H1 (cell line): ENCODE measurements around the gene PCDHB10. TPM values are rescaled to one million over a fixed set of nuclear protein-coding genes. Genes with fewer than 3 reads are reported as not detected.

Source experiments
- CTCF ChIA-PET: fragments of 300-600 bp; sonication (Branson Sonifier 250); formaldehyde crosslinking; loops from one replicate; lab custom pipeline; 2021; ENCODE audit not compliant: partially characterized antibody; lab: Charles Lee
- POLR2A ChIA-PET: fragments of 300-600 bp; sonication (Branson Sonifier 250); formaldehyde crosslinking; loops from one replicate; lab custom pipeline; 2021; ENCODE audit warnings: inconsistent platforms; ENCODE audit not compliant: partially characterized antibody; lab: Charles Lee
- DNase-seq, 2 experiments: peaks; one replicate each; pipeline versions ENCODE4 v3.0.0 to v3.0.0-alpha.2; 2010 to 2022; ENCODE audit warnings: low spot score in 2 of 2, low read depth in 1 of 2, mixed read lengths in 1 of 2
- FAIRE-seq: peaks from 2 replicates; lab custom pipeline; 2011; peaks lifted over from hg19 to GRCh38; lab: Jason Lieb, UNC
- H2AFZ ChIP-seq: 2 replicates; pipeline ENCODE4 v1.8.1; 2012; ENCODE audit warnings: low read length, inconsistent platforms
- H2AK5ac ChIP-seq: 2 replicates; pipeline ENCODE4 v1.6.1; 2013; ENCODE audit warnings: low read depth, low read length
- H2BK120ac ChIP-seq: replicated peaks from 2 replicates; pipeline ENCODE3; 2013; ENCODE audit warnings: low read depth, low read length, inconsistent platforms
- H2BK12ac ChIP-seq: 2 replicates; pipeline ENCODE4 v1.6.1; 2013; ENCODE audit warnings: low read depth, low read length
- H2BK15ac ChIP-seq: 2 replicates; pipeline ENCODE4 v1.6.1; 2013; ENCODE audit warnings: low read length
- H2BK20ac ChIP-seq: 2 replicates; pipeline ENCODE4 v1.6.1; 2013; ENCODE audit warnings: low read length
- H2BK5ac ChIP-seq: 2 replicates; pipeline ENCODE4 v1.6.1; 2013; ENCODE audit warnings: low read depth, low read length
- H3K14ac ChIP-seq: 2 replicates; pipeline ENCODE4 v1.6.1; 2013; ENCODE audit warnings: inconsistent platforms; ENCODE audit not compliant: insufficient read length
- H3K18ac ChIP-seq: 2 replicates; pipeline ENCODE4 v1.6.1; 2013; ENCODE audit warnings: low read length; ENCODE audit errors: extremely low read depth
- H3K23ac ChIP-seq: 2 replicates; pipeline ENCODE4 v1.6.1; 2013; ENCODE audit warnings: inconsistent platforms; ENCODE audit not compliant: insufficient read length
- H3K23me2 ChIP-seq: 2 replicates; pipeline ENCODE4 v1.6.1; 2013; ENCODE audit warnings: low read depth, low read length
- H3K27ac ChIP-seq: 2 replicates; pipeline ENCODE4 v1.6.1; 2011; ENCODE audit warnings: low read depth, low read length, inconsistent platforms
- H3K27me3 ChIP-seq, 4 experiments: replicated peaks in 1 of 4; 1 replicate in 1 of 4; 2 replicates in 3 of 4; pipeline versions ENCODE4 v1.6.1 to v1.8.1; 2011 to 2013; ENCODE audit warnings: low read length in 3 of 4, mild to moderate bottlenecking in 3 of 4, inconsistent platforms in 2 of 4, mixed read lengths in 2 of 4, moderate library complexity in 1 of 4; ENCODE audit not compliant: control insufficient read depth in 3 of 4, insufficient read depth in 3 of 4; ENCODE audit errors: extremely low read depth in 1 of 4
- H3K36me3 ChIP-seq, 4 experiments: 2 replicates each; pipeline versions ENCODE4 v1.6.1 to v1.8.1; 2011 to 2013; ENCODE audit warnings: mild to moderate bottlenecking in 4 of 4, low read length in 3 of 4, moderate library complexity in 2 of 4, control low read depth in 1 of 4, inconsistent platforms in 1 of 4; ENCODE audit not compliant: insufficient read depth in 4 of 4, control insufficient read depth in 2 of 4
- H3K4ac ChIP-seq: replicated peaks from 2 replicates; pipeline ENCODE3; 2013; ENCODE audit warnings: low read length, low read depth, mixed read lengths, inconsistent platforms; ENCODE audit not compliant: insufficient read length
- H3K4me1 ChIP-seq, 4 experiments: replicated peaks in 1 of 4; 1 replicate in 1 of 4; 2 replicates in 3 of 4; pipeline versions ENCODE4 v1.6.1 to v1.8.1; 2011 to 2013; ENCODE audit warnings: low read length in 3 of 4, inconsistent platforms in 2 of 4, mixed read lengths in 1 of 4; ENCODE audit not compliant: insufficient read depth in 4 of 4, control insufficient read depth in 3 of 4
- H3K4me2 ChIP-seq, 2 experiments: 2 replicates each; pipeline versions ENCODE4 v1.6.1 to v1.8.1; 2011 to 2013; ENCODE audit warnings: low read depth in 2 of 2, low read length in 2 of 2, control low read depth in 1 of 2, inconsistent platforms in 1 of 2, mild to moderate bottlenecking in 1 of 2; ENCODE audit not compliant: insufficient read depth in 1 of 2
- H3K4me3 ChIP-seq, 4 experiments: fragments of 200-600, 300-600 bp in 1 of 4; sonication (generic), shearing (Covaris generic), sonication (Bioruptor Twin) in 1 of 4; 2 replicates each; pipeline versions ENCODE4 v1.5.1 to v1.8.1; 2011 to 2016; ENCODE audit warnings: low read length in 4 of 4, low read depth in 3 of 4, control low read depth in 2 of 4, inconsistent platforms in 2 of 4, mild to moderate bottlenecking in 2 of 4, mixed read lengths in 1 of 4, moderate library complexity in 1 of 4; ENCODE audit not compliant: insufficient read depth in 2 of 4; ENCODE audit errors: extremely low read depth in 1 of 4
- H3K56ac ChIP-seq: replicated peaks from 2 replicates; pipeline ENCODE3; 2013; ENCODE audit warnings: low read depth, mild to moderate bottlenecking, mixed read lengths, low read length, inconsistent platforms; ENCODE audit not compliant: insufficient read length
- H3K79me1 ChIP-seq: 2 replicates; pipeline ENCODE4 v1.6.1; 2013; ENCODE audit warnings: low read depth, low read length, control low read depth
- H3K79me2 ChIP-seq, 2 experiments: 2 replicates each; pipeline versions ENCODE4 v1.6.1 to v1.8.1; 2012 to 2013; ENCODE audit warnings: low read length in 2 of 2, mild to moderate bottlenecking in 2 of 2, inconsistent platforms in 1 of 2; ENCODE audit not compliant: insufficient read depth in 2 of 2, control insufficient read depth in 1 of 2
- H3K9ac ChIP-seq, 4 experiments: replicated peaks in 1 of 4; 1 replicate in 1 of 4; 2 replicates in 3 of 4; pipeline versions ENCODE4 v1.6.1 to v1.8.1; 2011 to 2013; ENCODE audit warnings: low read depth in 3 of 4, low read length in 3 of 4, control low read depth in 2 of 4, mild to moderate bottlenecking in 2 of 4, moderate library complexity in 2 of 4, inconsistent platforms in 1 of 4; ENCODE audit errors: extremely low read depth in 1 of 4
- H3K9me3 ChIP-seq, 2 experiments: 2 replicates each; pipeline versions ENCODE4 v1.6.1 to v1.8.1; 2012 to 2013; ENCODE audit warnings: mild to moderate bottlenecking in 2 of 2, moderate library complexity in 2 of 2, control low read depth in 1 of 2, inconsistent platforms in 1 of 2, low read depth in 1 of 2, low read length in 1 of 2, mixed read lengths in 1 of 2; ENCODE audit not compliant: insufficient read depth in 2 of 2
- H4K20me1 ChIP-seq, 2 experiments: replicated peaks in 1 of 2; 2 replicates each; pipeline versions ENCODE3 to v1.8.1; 2011 to 2013; ENCODE audit warnings: inconsistent platforms in 2 of 2, low read length in 2 of 2, mild to moderate bottlenecking in 1 of 2; ENCODE audit not compliant: insufficient read depth in 2 of 2, control insufficient read depth in 1 of 2
- H4K5ac ChIP-seq: 2 replicates; pipeline ENCODE4 v1.6.1; 2013; ENCODE audit warnings: low read length, low read depth, mixed read lengths, inconsistent platforms; ENCODE audit not compliant: insufficient read length
- H4K8ac ChIP-seq: 2 replicates; pipeline ENCODE4 v1.8.0; 2013; ENCODE audit warnings: mild to moderate bottlenecking, moderate library complexity, low read length, inconsistent platforms; ENCODE audit not compliant: insufficient read depth; ENCODE audit errors: extremely low read depth
- H4K91ac ChIP-seq: replicated peaks from 2 replicates; pipeline ENCODE3; 2013; ENCODE audit warnings: low read length, mixed read lengths, inconsistent platforms; ENCODE audit not compliant: insufficient read length
- ASH2L ChIP-seq: fragments of 200-600, 300-600 bp; sonication (generic); IDR thresholded peaks from one replicate; pipeline ENCODE4 v1.7.1; 2017; ENCODE audit warnings: low read length
- FOSL1 ChIP-seq: IDR thresholded peaks from 2 replicates; pipeline ENCODE4 v1.6.1; 2011; ENCODE audit warnings: mild to moderate bottlenecking, low read depth, low read length, moderate library complexity; ENCODE audit not compliant: insufficient read depth
- GTF2F1 ChIP-seq: IDR thresholded peaks from 2 replicates; pipeline ENCODE4 v1.6.1; 2012; ENCODE audit warnings: low read depth, low read length, improper control_type of control experiment, borderline replicate concordance
- JUND ChIP-seq: IDR thresholded peaks from 2 replicates; pipeline ENCODE4 v1.6.1; 2011; ENCODE audit warnings: mild to moderate bottlenecking, improper control_type of control experiment, low read length
- POLR2AphosphoS5 ChIP-seq: IDR thresholded peaks from 2 replicates; pipeline ENCODE4 v1.6.1; 2011; ENCODE audit warnings: low read depth, low read length
- SP4 ChIP-seq: IDR thresholded peaks from 2 replicates; pipeline ENCODE4 v1.6.1; 2012; ENCODE audit warnings: low read length, inconsistent platforms
- WGBS, 2 experiments: shearing (Covaris generic) in 1 of 2; methylation state at CpG; one replicate each; pipeline versions ENCODE4 v1.1.6 to v1.1.7; 2013 to 2015; ENCODE audit warnings: low lambda C conversion rate in 2 of 2, mixed read lengths in 2 of 2, inconsistent platforms in 1 of 2, low coverage in 1 of 2, missing lambda C conversion rate in 1 of 2; ENCODE audit not compliant: insufficient replicate concordance in 2 of 2, insufficient coverage in 1 of 2, insufficient read length in 1 of 2; ENCODE audit errors: extremely low coverage in 1 of 2, missing lambda C conversion rate in 1 of 2; 5-methylcytosine and 5-hydroxymethylcytosine counted together
- polyA plus RNA-seq, 7 experiments: library from polyadenylated mRNA; depleted of rRNA in 3 of 7; stranded (reverse) in 5 of 7; unstranded in 2 of 7; fragments of >200 nt in 5 of 7; fragments of 200-250 nt in 2 of 7; gene quantifications; 1 replicate in 5 of 7; 2 replicates in 1 of 7; 4 replicates in 1 of 7; pipeline versions ENCODE4 v1.2.1 to v1.2.3, GENCODE V29; 2011 to 2013; ENCODE audit warnings: missing spikeins in 2 of 7, mixed read lengths in 2 of 7
- total RNA-seq: library from RNA; stranded (reverse); fragmentation: NEBNext Ultra II Directional; extraction: Animal tissue kit (Norgen Biotek cat#: 25700); gene quantifications from 2 replicates; pipeline ENCODE4 v1.2.1, GENCODE V29; 2021

The PCDHB10 gene
- total and polyA plus RNA-seq, 2 of the 8 experiments (the other 6 are each of a cell fraction or from before 2014, with no cell fraction given): 1.3 to 1.8 TPM

- H3K4me1 ChIP-seq: no peaks in the 10 kb centered on the region
- DNase-seq (no peak), FAIRE-seq (no peak)
- no peak overlapping the region for H2BK20ac ChIP-seq
- no peaks in the 10 kb centered on the region for H3K27me3 ChIP-seq
- no peak overlapping the region for H4K5ac ChIP-seq
- no peaks in the 10 kb centered on the region; the same call in 1 of the 2 replicates for H3K23me2 ChIP-seq
- ChIA-PET POLR2A (no interaction called here), CTCF (interaction anchor here (0.6 to 1.9 kb wide), 4 partner anchors 37 to 327 kb away, joined by 3 to 7 read pairs (median 6); partner anchors contain the start of genes PCDHB11 and TAF7)
- H3K36me3 ChIP-seq: peaks cover 0 to 6% (median 0%) of the 10 kb centered on the region in 4 experiments; a peak in 1 of 8 replicates
- H2BK120ac ChIP-seq: no peak overlapping the region
- no peaks in the 10 kb centered on the region for H3K79me1 ChIP-seq
- no peak overlapping the region for H2BK15ac ChIP-seq
- H2BK5ac ChIP-seq: no peak overlapping the region
- no peaks in the 10 kb centered on the region for H4K20me1 ChIP-seq
- no peak overlapping the region for H3K18ac ChIP-seq
- H3K14ac ChIP-seq: no peak overlapping the region
- H2AFZ ChIP-seq: no peak overlapping the region
- no peak overlapping the region for H4K91ac ChIP-seq
- H3K9me3 ChIP-seq: peaks cover 16 to 33% of the 10 kb centered on the region in 2 experiments
- no peak overlapping the region for H3K56ac ChIP-seq
- no peak overlapping the region for H2AK5ac ChIP-seq
- H3K4ac ChIP-seq: no peak overlapping the region
- H3K79me2 ChIP-seq: no peaks in the 10 kb centered on the region
- no peak overlapping the region for H2BK12ac ChIP-seq
- no peak overlapping the region for H3K23ac ChIP-seq
- no peak overlapping the region for H3K27ac ChIP-seq
- H4K8ac ChIP-seq: no peak overlapping the region
- no peak overlapping the region for H3K9ac ChIP-seq
- WGBS, 2 experiments: 85% methylated on average over 12 of the region's 32 CpGs; no CpG with 5 or more reads in 1 of the 2 experiments
- no peak overlapping the region for H3K4me3 ChIP-seq
- TF ChIP-seq POLR2AphosphoS5 (no peak), FOSL1 (no peak), ASH2L (no peak), GTF2F1 (no peak), JUND (no peak), SP4 (no peak)
- H3K4me2 ChIP-seq: no peak overlapping the region
These were observed 44.6 kb downstream of the PCDHB10 start for GRCh38 chr5:141236516-141237313.
